Caco-2 (cell line): ENCODE results near the gene PMM2. TPM values are rescaled to one million over a fixed set of nuclear protein-coding genes. Genes with fewer than 3 reads are reported as not detected.

Experiments used
- BruUV-seq: library from RNA; stranded (reverse); fragments of 400-500 nt; replicated peaks from 2 replicates; lab custom pipeline; 2021; lab: Mats Ljungman, UMichigan
- CTCF ChIA-PET: fragments of 300-600 bp; sonication (Branson Sonifier 250); formaldehyde crosslinking; loops from one replicate; lab custom pipeline; 2022; ENCODE audit warnings: antibody characterized with exemption; lab: Charles Lee
- POLR2A ChIA-PET: fragments of 300-600 bp; sonication (Branson Sonifier 250); formaldehyde crosslinking; loops from one replicate; lab custom pipeline; 2022; ENCODE audit warnings: antibody characterized with exemption; lab: Charles Lee
- DNase-seq, 2 experiments: peaks; one replicate each; pipeline versions ENCODE4 v3.0.0 to v3.0.0-alpha.2; 2020 to 2022
- H3K27me3 ChIP-seq: replicated peaks from 2 replicates; pipeline ENCODE4 v1.6.0; 2011; ENCODE audit warnings: low read length; ENCODE audit not compliant: control insufficient read depth, insufficient read depth
- H3K36me3 ChIP-seq: 2 replicates; pipeline ENCODE4 v1.5.1; 2011; ENCODE audit warnings: low read length; ENCODE audit not compliant: control insufficient read depth, insufficient read depth
- H3K4me1 ChIP-seq: fragments of 250-450 bp; sonication (Bioruptor Pico); 2 replicates; pipeline ENCODE4 v1.5.1; 2020; ENCODE audit warnings: mild to moderate bottlenecking
- H3K4me3 ChIP-seq: 2 replicates; pipeline ENCODE4 v1.5.1; 2011; ENCODE audit warnings: low read depth, mild to moderate bottlenecking, control low read depth, low read length
- H3K9me3 ChIP-seq: fragments of 250-450 bp; sonication (Bioruptor Pico); 2 replicates; pipeline ENCODE4 v1.5.1; 2020; ENCODE audit warnings: mild to moderate bottlenecking, moderate library complexity
- H3K27ac Mint-ChIP-seq: one replicate; pipeline ENCODE4 v1.8.0; 2022; ENCODE audit warnings: mixed read lengths; ENCODE audit not compliant: unreplicated experiment
- H3K27me3 Mint-ChIP-seq: one replicate; pipeline ENCODE4 v1.8.0; 2022; ENCODE audit warnings: mixed read lengths; ENCODE audit not compliant: insufficient read depth, unreplicated experiment
- H3K36me3 Mint-ChIP-seq: one replicate; pipeline ENCODE4 v1.8.0; 2022; ENCODE audit warnings: mild to moderate bottlenecking, mixed read lengths; ENCODE audit not compliant: insufficient read depth, unreplicated experiment
- H3K4me1 Mint-ChIP-seq: one replicate; pipeline ENCODE4 v1.8.0; 2022; ENCODE audit warnings: low read depth, mixed read lengths; ENCODE audit not compliant: unreplicated experiment
- H3K4me3 Mint-ChIP-seq: one replicate; pipeline ENCODE4 v1.8.0; 2022; ENCODE audit warnings: mild to moderate bottlenecking, moderate library complexity, mixed read lengths; ENCODE audit not compliant: unreplicated experiment
- H3K9me3 Mint-ChIP-seq: one replicate; pipeline ENCODE4 v1.8.0; 2022; ENCODE audit warnings: mixed read lengths; ENCODE audit not compliant: unreplicated experiment
- CTCF ChIP-seq, 2 experiments: fragments of 200-600 bp in 1 of 2; IDR thresholded peaks; 1 replicate in 1 of 2; 2 replicates in 1 of 2; pipeline versions ENCODE4 v1.5.1 to v1.8.0; 2011 to 2022; ENCODE audit warnings: antibody characterized with exemption in 1 of 2, control low read depth in 1 of 2, inconsistent platforms in 1 of 2, low read depth in 1 of 2, low read length in 1 of 2, mild to moderate bottlenecking in 1 of 2, moderate library complexity in 1 of 2; ENCODE audit not compliant: insufficient read depth in 1 of 2, severe bottlenecking in 1 of 2, unreplicated experiment in 1 of 2
- intact Hi-C: fragments of 100-400 bp; cut with micrococcal nuclease; formaldehyde crosslinking; loops from one replicate; pipeline ENCODE4 v1.10.0; 2022; ENCODE audit not compliant: unreplicated experiment
- total RNA-seq: library from RNA; stranded (reverse); gene quantifications from 2 replicates; pipeline ENCODE4 v1.2.3, GENCODE V29; 2022

The PMM2 gene
- total RNA-seq, 1 experiment from 2014 or later: 69.0 TPM

- Mint-ChIP-seq H3K4me1 (peaks cover 7% of the 10 kb centered on the region), H3K9me3 (no peaks in the 10 kb centered on the region), H3K36me3 (peaks cover 96% of the 10 kb centered on the region), H3K27ac (no peak overlapping the region), H3K4me3 (no peak overlapping the region), H3K27me3 (no peaks in the 10 kb centered on the region)
- TF ChIP-seq CTCF (IDR thresholded peaks at IDR 0.05; ENCODE audit: insufficient read depth in 1 of 2, low read depth in 1 of 2, low read length in 1 of 2, severe bottlenecking in 1 of 2, unreplicated experiment in 1 of 2): no peak
- peaks cover 9% of the 10 kb centered on the region; the same call in 1 of the 2 replicates for H3K36me3 ChIP-seq
- H3K9me3 ChIP-seq: no peaks in the 10 kb centered on the region
- no peaks in the 10 kb centered on the region for H3K4me1 ChIP-seq
- POLR2A ChIA-PET: no interaction called here
- H3K4me3 ChIP-seq: no peak overlapping the region
- no peaks in the 10 kb centered on the region for H3K27me3 ChIP-seq
- no TSS peak for BruUV-seq
- intact Hi-C loops: no loop called here
- CTCF ChIA-PET: no interaction called here
- DNase-seq: no peak
These were observed 56.0 kb downstream of the PMM2 start for GRCh38 chr16:8853611-8854010.

DNA sequence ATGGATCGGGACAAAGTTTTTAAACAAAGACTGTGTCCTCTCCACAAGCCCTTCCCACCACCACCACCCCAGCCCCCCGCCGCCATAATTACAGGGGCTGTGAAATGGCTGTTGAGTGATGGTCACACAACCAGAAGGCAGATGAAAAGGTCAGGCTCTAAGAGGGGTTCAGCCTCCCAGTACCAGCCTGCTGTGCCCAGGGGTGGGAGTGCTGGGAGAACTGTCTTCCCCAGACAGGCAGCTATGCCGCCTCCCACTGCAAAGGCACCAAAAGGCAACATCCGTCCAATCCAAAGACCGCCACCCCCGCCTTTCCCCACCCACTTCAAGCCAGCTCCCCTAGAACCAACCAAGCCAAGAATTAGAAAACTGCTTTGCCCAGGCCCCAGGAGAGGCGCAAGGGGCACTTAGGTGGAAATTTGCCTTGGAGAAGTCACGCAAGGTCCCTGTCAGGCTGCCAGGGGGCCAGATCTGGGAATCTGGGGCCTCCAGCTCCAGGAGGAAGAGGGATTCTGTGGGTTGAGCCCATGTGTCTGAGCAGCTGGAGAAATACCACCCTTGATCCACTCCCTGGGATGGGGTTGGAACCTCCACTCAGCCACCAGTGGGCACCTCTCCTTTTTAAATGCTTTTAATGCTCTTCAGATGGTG lies 56.8 kb downstream of the PMM2 start:
- H3K27ac Mint-ChIP-seq: peak overlapping the region; percentile 59
- POLR2A ChIA-PET: interaction anchor here (1.1 kb wide), 1 partner anchor 15 kb away, joined by 4 read pairs; the partner anchor contains the start of gene CARHSP1
- Histone ChIP-seq H3K36me3 (peaks cover 9% of the 10 kb centered on the region; the same call in 1 of the 2 replicates), H3K4me1 (no peaks in the 10 kb centered on the region), H3K9me3 (no peaks in the 10 kb centered on the region), H3K27me3 (no peaks in the 10 kb centered on the region), H3K4me3 (no peak overlapping the region)
- CTCF ChIA-PET: interaction anchor here (0.5 kb wide), 1 partner anchor 21 kb away, joined by 3 read pairs; no protein-coding TSS in a partner anchor
- TF ChIP-seq CTCF (IDR thresholded peaks at IDR 0.05; ENCODE audit: insufficient read depth in 1 of 2, low read depth in 1 of 2, low read length in 1 of 2, severe bottlenecking in 1 of 2, unreplicated experiment in 1 of 2): no peak
- peaks cover 97% of the 10 kb centered on the region for H3K36me3 Mint-ChIP-seq
- intact Hi-C loops: no loop called here
- no peaks in the 10 kb centered on the region for H3K9me3 Mint-ChIP-seq
- H3K27me3 Mint-ChIP-seq: no peaks in the 10 kb centered on the region
- H3K4me1 Mint-ChIP-seq: peaks cover 7% of the 10 kb centered on the region
- H3K4me3 Mint-ChIP-seq: no peak overlapping the region
- no peak for DNase-seq
- BruUV-seq: no TSS peak

- intact Hi-C loops: no loop called here
- no peak for DNase-seq
- ChIA-PET POLR2A (interaction anchor here (1.1 kb wide), 1 partner anchor 14 kb away, joined by 4 read pairs; the partner anchor contains the start of gene CARHSP1), CTCF (no interaction called here)
- Histone ChIP-seq H3K27me3 (no peaks in the 10 kb centered on the region), H3K36me3 (peaks cover 9% of the 10 kb centered on the region; the same call in 1 of the 2 replicates), H3K4me3 (no peak overlapping the region), H3K9me3 (no peaks in the 10 kb centered on the region), H3K4me1 (peaks cover 6% of the 10 kb centered on the region)
- no peaks in the 10 kb centered on the region for H3K9me3 Mint-ChIP-seq
- peaks cover 7% of the 10 kb centered on the region for H3K4me1 Mint-ChIP-seq
- peaks cover 98% of the 10 kb centered on the region for H3K36me3 Mint-ChIP-seq
- H3K27ac Mint-ChIP-seq: peak overlapping the region; percentile 59
- BruUV-seq: no TSS peak
- TF ChIP-seq CTCF (IDR thresholded peaks at IDR 0.05; ENCODE audit: insufficient read depth in 1 of 2, low read depth in 1 of 2, low read length in 1 of 2, severe bottlenecking in 1 of 2, unreplicated experiment in 1 of 2): peak in 1 of 2 experiments; percentile 9
- no peak overlapping the region for H3K4me3 Mint-ChIP-seq
- no peaks in the 10 kb centered on the region for H3K27me3 Mint-ChIP-seq
These were observed 57.6 kb downstream of the PMM2 start for GRCh38 chr16:8855051-8855786.
